Measurements from ENCODE around the gene MBNL2. TPM values are rescaled to one million over a fixed set of nuclear protein-coding genes. Genes with fewer than 3 reads are reported as not detected.

MBNL2 gene
- total and polyA plus RNA-seq, 8 donors: 8.9 to 66.5 (median 37.7) TPM

DNA sequence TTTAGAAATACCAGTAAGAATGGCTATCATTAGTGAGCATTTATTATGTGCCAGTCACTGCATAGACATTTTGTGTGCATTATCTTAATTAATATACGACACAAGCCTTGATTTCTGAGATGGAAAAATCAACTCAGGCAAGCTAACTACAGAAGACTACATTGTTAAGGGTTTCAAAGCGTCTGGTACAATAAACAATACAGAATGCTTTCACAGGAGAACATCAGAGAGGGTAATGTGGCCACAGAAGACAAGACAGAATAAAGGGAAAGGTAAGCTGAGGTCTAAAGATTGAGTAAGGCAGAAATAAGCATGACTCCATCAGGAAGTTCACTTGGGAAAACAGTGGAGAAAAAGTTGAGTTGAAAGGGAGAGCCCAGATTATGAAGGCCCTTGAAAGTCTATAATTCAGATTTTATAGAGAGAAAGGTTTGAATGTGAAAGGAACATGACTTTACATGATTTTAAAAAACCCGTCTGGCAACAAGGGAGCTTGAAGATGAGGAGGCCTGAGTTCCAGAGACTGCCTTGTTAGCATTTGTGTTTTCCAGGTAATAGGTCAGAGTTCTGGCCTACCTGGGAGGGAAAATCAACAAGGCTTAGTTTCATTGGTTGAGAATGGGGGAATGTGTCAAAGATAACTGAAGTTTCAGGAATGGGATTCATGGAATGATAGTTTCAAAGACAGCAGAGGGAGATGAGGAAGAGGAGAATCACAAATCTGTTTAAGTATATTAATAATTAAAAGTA is 1.8 kb upstream of the MBNL2 start:
- H3K4me3 ChIP-seq: no peak overlapping the region
- no peaks in the 10 kb centered on the region for H3K9me3 ChIP-seq
- TF ChIP-seq, protein P1, sequence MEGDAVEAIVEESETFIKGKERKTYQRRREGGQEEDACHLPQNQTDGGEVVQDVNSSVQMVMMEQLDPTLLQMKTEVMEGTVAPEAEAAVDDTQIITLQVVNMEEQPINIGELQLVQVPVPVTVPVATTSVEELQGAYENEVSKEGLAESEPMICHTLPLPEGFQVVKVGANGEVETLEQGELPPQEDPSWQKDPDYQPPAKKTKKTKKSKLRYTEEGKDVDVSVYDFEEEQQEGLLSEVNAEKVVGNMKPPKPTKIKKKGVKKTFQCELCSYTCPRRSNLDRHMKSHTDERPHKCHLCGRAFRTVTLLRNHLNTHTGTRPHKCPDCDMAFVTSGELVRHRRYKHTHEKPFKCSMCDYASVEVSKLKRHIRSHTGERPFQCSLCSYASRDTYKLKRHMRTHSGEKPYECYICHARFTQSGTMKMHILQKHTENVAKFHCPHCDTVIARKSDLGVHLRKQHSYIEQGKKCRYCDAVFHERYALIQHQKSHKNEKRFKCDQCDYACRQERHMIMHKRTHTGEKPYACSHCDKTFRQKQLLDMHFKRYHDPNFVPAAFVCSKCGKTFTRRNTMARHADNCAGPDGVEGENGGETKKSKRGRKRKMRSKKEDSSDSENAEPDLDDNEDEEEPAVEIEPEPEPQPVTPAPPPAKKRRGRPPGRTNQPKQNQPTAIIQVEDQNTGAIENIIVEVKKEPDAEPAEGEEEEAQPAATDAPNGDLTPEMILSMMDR (IDR thresholded peaks at IDR 0.05): no peak
- 52 to 54% methylated on average over 3 of the region's 3 CpGs for WGBS, 2 donors
- FAIRE-seq: no peak
- intact Hi-C loops (cut with DNase I): loop anchor here in 1 of 3 donors (10.0 kb wide), 1 partner anchor 114 kb away; no protein-coding TSS in a partner anchor
- H3K4me1 ChIP-seq: peaks cover 0 to 5% (median 3%) of the 10 kb centered on the region in 3 donors
- no peaks in the 10 kb centered on the region for H3K27me3 ChIP-seq
- H3K36me3 ChIP-seq: no peaks in the 10 kb centered on the region
- DNase-seq: no peak
- ATAC-seq: no peak
- no peak overlapping the region for H3K27ac ChIP-seq

DNA sequence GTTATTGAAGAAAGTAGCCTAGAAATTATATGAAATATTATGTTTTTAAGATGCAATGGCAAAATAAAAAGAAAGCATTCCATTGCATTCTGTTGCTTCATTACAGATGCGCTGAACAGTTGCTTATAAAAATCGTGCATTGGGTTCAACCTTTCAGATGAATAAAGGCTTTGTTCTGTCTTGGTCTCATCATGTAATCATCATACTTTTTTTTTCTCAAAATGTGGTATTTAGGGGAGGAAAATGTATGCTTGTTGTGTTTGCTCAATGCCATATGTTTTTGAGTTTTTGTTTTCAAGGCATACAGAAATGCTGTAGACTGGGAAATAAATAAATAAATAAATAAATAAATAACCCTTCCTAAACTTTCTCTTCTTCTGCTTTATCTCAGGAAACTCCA is 1.1 kb upstream of the MBNL2 start:
- Histone ChIP-seq H3K4me1 (peaks cover 5% of the 10 kb centered on the region in 3 donors), H3K4me3 (no peak overlapping the region), H3K36me3 (no peaks in the 10 kb centered on the region), H3K27ac (peak overlapping the region; percentile 90 to 99 (median 96)), H3K27me3 (no peaks in the 10 kb centered on the region), H3K9me3 (no peaks in the 10 kb centered on the region)
- ATAC-seq (no peak), FAIRE-seq (no peak), DNase-seq (no peak)
- TF ChIP-seq, protein P1 (IDR thresholded peaks at IDR 0.05): no peak
- intact Hi-C loops (cut with DNase I): loop anchor here in 1 of 3 donors (10.0 kb wide), 1 partner anchor 114 kb away; no protein-coding TSS in a partner anchor
- 72 to 80% methylated on average over 2 of the region's 2 CpGs for WGBS, 2 donors

DNA sequence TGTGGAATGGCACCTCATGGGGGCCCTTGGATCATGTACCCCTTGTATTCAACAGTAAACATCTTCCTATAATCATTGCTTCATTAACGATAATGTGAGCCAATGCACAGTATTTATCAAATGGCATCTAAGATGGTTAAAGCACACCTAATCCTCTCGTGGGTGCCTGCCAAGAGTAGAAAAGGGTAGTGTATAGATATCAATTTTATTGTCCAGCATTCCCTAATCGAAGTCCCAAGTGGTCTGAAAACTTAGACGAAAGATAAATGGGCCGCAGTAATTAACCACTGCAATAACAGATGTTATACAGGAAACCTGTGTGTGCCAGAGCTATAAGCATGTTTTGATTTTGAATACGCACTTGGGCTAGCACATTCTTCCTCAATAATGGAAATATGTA is 667 bp upstream of the MBNL2 start:
- H3K27me3 ChIP-seq: no peaks in the 10 kb centered on the region
- TF ChIP-seq, protein P1 (IDR thresholded peaks at IDR 0.05): no peak
- FAIRE-seq (no peak), ATAC-seq (no peak), DNase-seq (no peak)
- WGBS, 2 donors: 6 to 11% methylated on average over 6 of the region's 6 CpGs
- intact Hi-C loops (cut with DNase I): loop anchor here in 1 of 3 donors (10.0 kb wide), 1 partner anchor 113 kb away; no protein-coding TSS in a partner anchor
- H3K27ac ChIP-seq: peak overlapping the region; percentile 90 to 99 (median 96)
- H3K9me3 ChIP-seq: no peaks in the 10 kb centered on the region
- no peaks in the 10 kb centered on the region for H3K36me3 ChIP-seq
- H3K4me3 ChIP-seq: peak overlapping the region in 3 of 4 donors; percentile 35 to 67 (median 49)
- peaks cover 7 to 9% (median 9%) of the 10 kb centered on the region in 3 donors for H3K4me1 ChIP-seq

DNA sequence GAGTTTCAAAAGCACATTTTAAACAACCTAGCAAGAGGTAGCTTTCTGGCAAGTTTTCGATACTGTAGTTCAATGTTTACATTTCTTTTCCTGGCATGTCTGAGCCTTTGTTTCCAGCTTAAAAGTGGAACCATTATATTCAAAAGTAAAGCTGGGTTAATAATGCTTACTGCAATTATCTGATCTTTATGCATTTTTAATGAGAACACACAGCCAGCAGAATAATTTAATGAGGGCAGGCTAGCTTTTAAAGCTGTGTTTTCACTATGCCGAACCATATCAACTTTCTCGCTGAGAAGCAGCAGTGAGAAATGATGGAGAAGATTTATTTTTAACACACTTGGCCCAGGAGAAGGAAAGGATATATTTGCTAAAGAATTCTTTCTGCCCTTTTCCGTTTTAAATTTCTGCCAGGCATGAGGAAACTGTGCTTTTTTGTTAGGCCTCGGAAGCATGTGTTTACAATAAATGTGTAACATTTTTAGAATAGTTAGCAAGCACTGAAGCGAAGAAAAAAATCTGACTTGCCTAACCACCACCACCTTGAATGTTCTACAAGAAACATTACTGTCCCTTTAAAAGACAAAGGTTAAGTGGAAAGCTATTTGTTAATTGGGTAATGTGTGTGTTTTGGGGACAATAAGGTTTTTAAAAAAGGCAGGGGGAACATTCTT is 1.0 kb downstream of the MBNL2 start:
- TF ChIP-seq, protein P1 (IDR thresholded peaks at IDR 0.05): no peak
- H3K27me3 ChIP-seq: no peaks in the 10 kb centered on the region
- peak overlapping the region; percentile 35 to 67 (median 47) for H3K4me3 ChIP-seq
- H3K27ac ChIP-seq: peak overlapping the region; percentile 90 to 99 (median 96)
- intact Hi-C loops (cut with DNase I): loop anchor here in 1 of 3 donors (10.0 kb wide), 1 partner anchor 112 kb away; no protein-coding TSS in a partner anchor
- ATAC-seq (peak; percentile 15 to 23 (median 20)), FAIRE-seq (no peak), DNase-seq (no peak)
- peaks cover 24 to 27% (median 26%) of the 10 kb centered on the region in 3 donors for H3K4me1 ChIP-seq
- no peaks in the 10 kb centered on the region for H3K9me3 ChIP-seq
- H3K36me3 ChIP-seq: no peaks in the 10 kb centered on the region
- 0% methylated on average over 6 of the region's 6 CpGs for WGBS, 2 donors
